Measurements from ENCODE around the gene AJM1. TPM values are rescaled to one million over a fixed set of nuclear protein-coding genes. Genes with fewer than 3 reads are reported as not detected.

Gene AJM1
- total RNA-seq, 2 donors from 2014 or later, result 2.9 to 3.7 TPM

- H3K4me1 Mint-ChIP-seq, result peaks cover 10% of the 10 kb centered on the region
- ATAC-seq (no peak), DNase-seq (no peak)
- no peaks in the 10 kb centered on the region for H3K27me3 Mint-ChIP-seq
- H3K36me3 Mint-ChIP-seq (ENCODE audit: low read depth), result peaks cover 2% of the 10 kb centered on the region
- H3K4me3 Mint-ChIP-seq, result peak overlapping the region; percentile 45
- H3K9me3 ChIP-seq (ENCODE audit: control insufficient read depth, low read length, poor library complexity, severe bottlenecking), result no peaks in the 10 kb centered on the region
- no peak overlapping the region for H3K27ac Mint-ChIP-seq
These were observed 38.4 kb upstream of the AJM1 start for GRCh38 chr9:136803551-136804508.

GRCh38 chr9:136804509-136805206, 37.6 kb upstream of the AJM1 start:
- no peak for DNase-seq
- Mint-ChIP-seq H3K4me1 (peaks cover 14% of the 10 kb centered on the region), H3K4me3 (no peak overlapping the region), H3K27me3 (no peaks in the 10 kb centered on the region), H3K36me3 (ENCODE audit: low read depth) (peaks cover 2% of the 10 kb centered on the region), H3K27ac (no peak overlapping the region)
- H3K9me3 ChIP-seq (ENCODE audit: control insufficient read depth, low read length, poor library complexity, severe bottlenecking), result no peaks in the 10 kb centered on the region
- ATAC-seq, result no peak

GRCh38 chr9:136805207-136805740, 37.0 kb upstream of the AJM1 start:
- H3K9me3 ChIP-seq (ENCODE audit: control insufficient read depth, low read length, poor library complexity, severe bottlenecking), result no peaks in the 10 kb centered on the region
- ATAC-seq (no peak), DNase-seq (no peak)
- H3K4me1 Mint-ChIP-seq, result peaks cover 12% of the 10 kb centered on the region
- no peak overlapping the region for H3K27ac Mint-ChIP-seq
- no peaks in the 10 kb centered on the region for H3K27me3 Mint-ChIP-seq
- H3K4me3 Mint-ChIP-seq, result peak overlapping the region; percentile 55
- peaks cover 2% of the 10 kb centered on the region for H3K36me3 Mint-ChIP-seq (ENCODE audit: low read depth)

GRCh38 chr9:136806067-136806466, 36.2 kb upstream of the AJM1 start:
- Mint-ChIP-seq H3K27me3 (no peaks in the 10 kb centered on the region), H3K27ac (no peak overlapping the region), H3K4me1 (peaks cover 12% of the 10 kb centered on the region), H3K4me3 (peak overlapping the region; percentile 90), H3K36me3 (ENCODE audit: low read depth) (peaks cover 2% of the 10 kb centered on the region)
- ATAC-seq (no peak), DNase-seq (no peak)
- H3K9me3 ChIP-seq (ENCODE audit: control insufficient read depth, low read length, poor library complexity, severe bottlenecking), result no peaks in the 10 kb centered on the region

- H3K36me3 Mint-ChIP-seq (ENCODE audit: low read depth), result peaks cover 2% of the 10 kb centered on the region
- ATAC-seq, result no peak
- peaks cover 10% of the 10 kb centered on the region for H3K4me1 Mint-ChIP-seq
- peak overlapping the region; percentile 90 for H3K4me3 Mint-ChIP-seq
- H3K9me3 ChIP-seq (ENCODE audit: control insufficient read depth, low read length, poor library complexity, severe bottlenecking), result no peaks in the 10 kb centered on the region
- peak overlapping the region; percentile 78 for H3K27ac Mint-ChIP-seq
- H3K27me3 Mint-ChIP-seq, result no peaks in the 10 kb centered on the region
- DNase-seq, result no peak
These were observed 35.6 kb upstream of the AJM1 start for GRCh38 chr9:136806631-136807201.

- Mint-ChIP-seq H3K27me3 (no peaks in the 10 kb centered on the region), H3K36me3 (ENCODE audit: low read depth) (peaks cover 2% of the 10 kb centered on the region), H3K4me3 (peak within 1 kb of the TSS; percentile 90), H3K4me1 (peaks cover 10% of the 10 kb centered on the region), H3K27ac (peak within 1 kb of the TSS; percentile 83)
- ATAC-seq, result peak; percentile 91
- H3K9me3 ChIP-seq (ENCODE audit: control insufficient read depth, low read length, poor library complexity, severe bottlenecking), result no peaks in the 10 kb centered on the region
- peak; percentile 78 to 83 (median 82) for DNase-seq
These were observed 34.8 kb upstream of the AJM1 start, which contains the start of gene RABL6 for GRCh38 chr9:136807281-136808074. RABL6 (plus strand) TSS chr9:136807948; CDS start chr9:136808197, 249 bp downstream.

GRCh38 chr9:136808075-136808805, 34.0 kb upstream of the AJM1 start:
- Mint-ChIP-seq H3K27me3 (no peaks in the 10 kb centered on the region), H3K27ac (peak overlapping the region; percentile 83), H3K4me3 (peak overlapping the region; percentile 90), H3K36me3 (ENCODE audit: low read depth) (peaks cover 2% of the 10 kb centered on the region), H3K4me1 (peaks cover 17% of the 10 kb centered on the region)
- DNase-seq (peak; percentile 39 to 40 (median 39)), ATAC-seq (peak; percentile 53)
- no peaks in the 10 kb centered on the region for H3K9me3 ChIP-seq (ENCODE audit: control insufficient read depth, low read length, poor library complexity, severe bottlenecking)

- Mint-ChIP-seq H3K27ac (peak overlapping the region; percentile 83), H3K36me3 (ENCODE audit: low read depth) (no peaks in the 10 kb centered on the region), H3K4me3 (peak overlapping the region; percentile 87), H3K27me3 (no peaks in the 10 kb centered on the region), H3K4me1 (peaks cover 16% of the 10 kb centered on the region)
- no peak for DNase-seq
- no peaks in the 10 kb centered on the region for H3K9me3 ChIP-seq (ENCODE audit: control insufficient read depth, low read length, poor library complexity, severe bottlenecking)
- no peak for ATAC-seq
These were observed 33.5 kb upstream of the AJM1 start for GRCh38 chr9:136808806-136809158.

GRCh38 chr9:136814725-136815421, 27.4 kb upstream of the AJM1 start:
- peak overlapping the region; percentile 34 for H3K27ac Mint-ChIP-seq
- no peaks in the 10 kb centered on the region for H3K9me3 ChIP-seq (ENCODE audit: control insufficient read depth, low read length, poor library complexity, severe bottlenecking)
- H3K4me3 Mint-ChIP-seq, result no peak overlapping the region
- no peak for ATAC-seq
- H3K27me3 Mint-ChIP-seq, result no peaks in the 10 kb centered on the region
- no peak for DNase-seq
- H3K4me1 Mint-ChIP-seq, result peaks cover 24% of the 10 kb centered on the region
- peaks cover 5% of the 10 kb centered on the region for H3K36me3 Mint-ChIP-seq (ENCODE audit: low read depth)

GRCh38 chr9:136815422-136815782, 26.9 kb upstream of the AJM1 start:
- H3K27me3 Mint-ChIP-seq, result no peaks in the 10 kb centered on the region
- no peak overlapping the region for H3K4me3 Mint-ChIP-seq
- peaks cover 24% of the 10 kb centered on the region for H3K4me1 Mint-ChIP-seq
- ATAC-seq (no peak), DNase-seq (no peak)
- peaks cover 5% of the 10 kb centered on the region for H3K36me3 Mint-ChIP-seq (ENCODE audit: low read depth)
- peak overlapping the region; percentile 34 for H3K27ac Mint-ChIP-seq
- H3K9me3 ChIP-seq (ENCODE audit: control insufficient read depth, low read length, poor library complexity, severe bottlenecking), result no peaks in the 10 kb centered on the region

- peak overlapping the region; percentile 21 for H3K4me3 Mint-ChIP-seq
- H3K36me3 Mint-ChIP-seq (ENCODE audit: low read depth), result peaks cover 3% of the 10 kb centered on the region
- H3K27ac Mint-ChIP-seq, result no peak overlapping the region
- H3K9me3 ChIP-seq (ENCODE audit: control insufficient read depth, low read length, poor library complexity, severe bottlenecking), result no peaks in the 10 kb centered on the region
- DNase-seq (no peak), ATAC-seq (no peak)
- peaks cover 7% of the 10 kb centered on the region for H3K4me1 Mint-ChIP-seq
- H3K27me3 Mint-ChIP-seq, result no peaks in the 10 kb centered on the region
These were observed 21.1 kb upstream of the AJM1 start for GRCh38 chr9:136820971-136821825.
